ENCODE measurements around the gene IL12RB1.

GRCh38 chr19:18128805-18129204 lies 42.1 kb upstream of the IL12RB1 start:
- TF ChIP-seq SMARCA5 (IDR thresholded peaks at IDR 0.05) = no peak
- TF ChIP-seq POLR2A (IDR thresholded peaks at IDR 0.05; ENCODE audit: low read depth, low read length) = peak; percentile 30; the same call in 1 of the 2 replicates
- TF ChIP-seq SMAD1 (IDR thresholded peaks at IDR 0.05; ENCODE audit: low read depth, partially characterized antibody) = no peak
- TF ChIP-seq CTCF (IDR thresholded peaks at IDR 0.05 in 2 of 3, conservative IDR thresholded peaks at IDR 0.05 in 1 of 3; ENCODE audit: control insufficient read depth in 2 of 3, extremely low read depth in 1 of 3, insufficient read depth in 1 of 3, low read depth in 3 of 3, low read length in 3 of 3) = no peak
- TF ChIP-seq E2F4 (IDR thresholded peaks at IDR 0.05; ENCODE audit: low read depth, low read length) = no peak
- no peak for TF ChIP-seq SPI1 (IDR thresholded peaks at IDR 0.05; ENCODE audit: borderline replicate concordance, insufficient read depth, low read depth, low read length)
- no peak for TF ChIP-seq EP300 (IDR thresholded peaks at IDR 0.05; ENCODE audit: borderline replicate concordance in 1 of 2, control insufficient read depth in 1 of 2, low read depth in 2 of 2, low read length in 2 of 2)
- TF ChIP-seq CBX5 (IDR thresholded peaks at IDR 0.05; ENCODE audit: low read depth) = no peak
- TF ChIP-seq RCOR1 (conservative IDR thresholded peaks at IDR 0.05; ENCODE audit: low read depth, low read length) = no peak
- TF ChIP-seq SIX5 (IDR thresholded peaks at IDR 0.05; ENCODE audit: low read depth, low read length, severe bottlenecking) = no peak
- no peak for TF ChIP-seq JUNB (IDR thresholded peaks at IDR 0.05)
- no peak for TF ChIP-seq FOXM1 (IDR thresholded peaks at IDR 0.05; ENCODE audit: low read depth, low read length)
- TF ChIP-seq SUZ12 (IDR thresholded peaks at IDR 0.05; ENCODE audit: unreplicated experiment) = no peak
- no peak for TF ChIP-seq LARP7 (IDR thresholded peaks at IDR 0.05)

Data from GM12878 (cell line).